Stimulated activated CD8-positive, alpha-beta memory T cell treated with anti-CD3 and anti-CD28 coated beads, Interleukin-15, amount 100 ng/mL, for 48 hours (primary cell): ENCODE data around the gene BTBD7.

ENCODE experiments used
- DNase-seq, 2 donors: peaks; one replicate each; pipeline ENCODE4 v3.0.0-alpha.2; 2020; ENCODE audit warnings: low read depth in 2 of 2

Gene BTBD7

DNA sequence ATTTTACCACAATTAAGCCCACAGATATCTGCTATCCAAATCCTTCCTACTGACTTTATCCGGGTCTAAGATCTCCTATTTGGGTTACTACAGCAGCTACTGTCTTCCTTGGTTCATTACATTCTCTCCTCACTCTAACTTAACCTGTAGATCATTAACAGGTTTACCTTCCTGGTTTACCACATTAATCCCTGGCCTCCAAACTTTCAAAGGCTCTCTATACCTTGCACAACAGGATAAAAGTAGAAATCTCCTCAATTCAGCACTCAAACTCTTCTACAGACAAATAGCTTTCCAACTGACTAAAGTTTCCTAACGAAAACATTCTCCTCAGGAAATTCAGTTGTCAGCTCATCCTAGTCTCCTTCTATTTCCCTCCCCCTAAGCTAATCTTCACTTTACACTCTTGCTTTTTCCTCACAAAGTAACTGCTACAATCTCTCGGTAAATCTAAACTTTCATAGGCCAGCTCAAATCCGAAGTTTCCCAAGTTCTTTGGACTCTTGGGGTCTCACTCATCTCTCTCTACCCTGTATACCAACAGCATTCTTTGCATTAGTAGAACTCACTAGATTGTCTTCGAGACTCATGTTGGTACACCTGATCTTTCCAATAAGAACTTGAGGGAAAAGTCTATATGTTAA lies 2.7 kb downstream of the BTBD7 start:
- DNase-seq = no peak

DNA sequence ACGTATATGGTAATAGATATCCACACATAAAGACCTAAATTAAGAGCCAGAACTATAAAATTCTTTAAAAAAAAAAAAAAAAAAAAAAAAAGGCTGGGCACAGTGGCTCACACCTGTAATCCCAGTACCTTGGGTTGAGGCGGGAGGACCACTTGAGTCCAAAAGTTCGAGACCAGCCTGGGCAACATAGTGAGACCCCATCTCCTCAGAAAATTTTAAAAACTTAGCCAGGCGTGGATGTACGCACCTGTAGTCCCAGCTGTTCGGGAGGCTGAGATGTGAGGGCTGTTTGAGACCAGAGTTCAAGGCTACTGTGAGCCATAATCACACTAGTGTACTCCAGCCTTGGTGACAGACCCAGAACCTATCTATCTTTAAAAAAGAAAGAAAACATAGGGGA lies 4.3 kb downstream of the BTBD7 start:
- DNase-seq = no peak

DNA sequence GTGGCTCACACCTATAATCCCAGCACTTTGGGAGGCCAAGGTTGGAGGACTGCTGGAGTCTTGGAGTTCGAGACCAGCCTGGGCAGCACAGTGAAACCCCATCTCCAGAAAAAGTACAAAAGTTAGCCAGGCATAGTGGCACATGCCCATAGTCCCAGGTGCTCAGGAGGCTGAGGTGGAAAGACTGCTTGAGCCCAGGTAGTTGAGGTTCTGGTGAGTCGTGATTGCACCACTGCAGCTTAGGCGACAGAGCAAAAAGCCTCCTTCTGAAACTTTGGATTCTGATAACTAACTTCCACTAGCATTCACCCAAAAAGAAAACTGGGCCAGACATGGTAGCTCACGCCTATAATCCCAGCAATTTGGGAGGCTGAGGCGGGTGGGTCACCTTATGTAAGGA lies 6.6 kb downstream of the BTBD7 start:
- DNase-seq = no peak

DNA sequence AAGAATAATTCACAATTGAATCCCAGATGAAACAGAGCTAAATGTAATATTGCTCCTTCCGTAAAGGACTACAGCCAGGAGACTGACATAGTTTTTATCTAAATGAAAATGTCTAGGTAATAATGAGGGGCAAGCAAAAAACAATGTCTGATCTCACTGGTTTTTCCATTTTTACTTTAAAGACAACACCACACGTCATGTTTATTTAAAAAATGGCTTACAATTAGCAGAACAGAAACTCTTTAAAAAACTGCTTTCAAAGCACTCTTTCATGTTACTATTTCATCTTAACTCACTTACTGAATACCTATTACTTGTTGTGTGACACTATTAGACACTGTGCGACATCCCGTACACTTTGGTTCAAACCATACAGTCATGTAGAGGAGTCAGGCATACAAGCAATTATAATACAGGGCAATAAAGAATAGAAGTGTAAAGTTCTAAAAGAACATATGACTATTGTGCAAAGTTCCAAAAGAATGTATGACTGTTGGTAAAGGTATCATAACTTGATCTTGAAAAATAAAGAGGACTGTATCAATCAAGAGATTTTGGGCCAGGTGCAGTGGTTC lies 9.1 kb downstream of the BTBD7 start:
- DNase-seq = no peak

DNA sequence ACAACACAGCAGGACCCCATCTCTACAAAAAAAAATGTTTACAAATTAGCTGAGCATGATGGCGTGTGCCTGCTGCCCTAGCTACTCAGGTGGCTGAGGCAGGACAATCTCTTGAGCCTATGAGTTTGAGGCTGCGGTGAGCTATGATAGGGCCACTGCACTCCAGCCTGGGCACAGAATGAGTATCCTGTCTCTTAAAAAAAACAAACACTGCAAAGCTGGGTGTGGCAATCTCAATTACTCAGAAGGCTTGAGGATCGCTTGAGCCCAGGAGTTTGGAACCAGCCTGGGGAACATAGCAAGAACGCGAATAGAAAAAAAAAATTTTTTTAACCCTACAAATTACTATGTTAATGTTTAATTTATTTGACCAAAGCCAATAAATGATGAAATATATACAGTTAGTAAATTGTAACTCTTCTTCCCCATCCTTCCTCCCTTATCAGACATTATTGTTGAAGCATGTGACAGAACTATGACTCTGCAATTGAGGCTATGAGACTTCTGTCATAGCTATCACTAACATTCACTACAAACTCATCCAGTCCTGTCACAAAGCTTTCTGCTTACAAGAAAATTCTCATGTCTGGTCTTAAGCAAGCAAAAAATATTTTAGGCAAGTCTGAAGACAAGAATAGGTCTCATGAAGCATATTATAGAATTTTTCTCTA lies 9.8 kb downstream of the BTBD7 start:
- DNase-seq = no peak

DNA sequence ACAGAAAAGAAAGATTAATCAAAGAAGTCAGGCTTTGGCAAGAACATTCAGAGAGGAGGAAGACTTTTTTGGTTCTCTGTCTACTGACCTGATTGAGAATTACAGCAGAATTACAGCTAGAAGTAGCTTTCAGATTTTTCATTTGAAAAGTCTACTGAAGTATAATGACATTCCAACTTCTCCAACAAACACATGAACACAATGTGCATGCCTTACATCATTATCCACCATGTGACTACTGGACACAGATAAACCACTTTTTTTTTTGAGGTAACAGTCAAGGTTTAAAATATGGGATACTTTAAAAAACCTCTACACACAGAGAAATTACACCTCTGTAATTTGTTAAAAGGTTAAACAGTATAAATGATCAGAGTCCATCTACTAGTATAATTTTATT lies 12.3 kb downstream of the BTBD7 start:
- no peak for DNase-seq

DNA sequence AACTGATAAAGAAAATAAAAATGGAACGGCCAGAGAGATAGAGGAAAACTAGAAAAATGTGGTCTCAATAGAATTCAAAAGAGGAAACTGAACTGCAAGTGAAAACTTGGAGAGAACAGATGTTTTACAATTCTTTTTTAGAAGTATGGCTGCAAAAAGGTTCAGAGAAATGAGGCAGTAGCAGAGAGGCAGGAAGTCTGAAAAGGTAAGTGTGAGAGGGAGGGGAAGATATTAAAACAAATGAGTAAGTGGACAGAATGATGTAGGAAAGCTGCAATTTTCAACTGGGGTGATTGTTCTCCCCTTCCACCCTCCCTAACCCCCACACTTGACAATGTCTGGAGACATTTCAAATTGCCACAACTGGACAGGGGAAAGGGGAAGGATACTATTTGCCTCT lies 12.9 kb downstream of the BTBD7 start:
- no peak for DNase-seq

- DNase-seq = no peak
Measured at GRCh38 chr14:93319494-93319893, 13.3 kb downstream of the BTBD7 start.

- no peak for DNase-seq
Measured at GRCh38 chr14:93318927-93319326, 13.9 kb downstream of the BTBD7 start.

GRCh38 chr14:93317875-93318807 lies 14.7 kb downstream of the BTBD7 start:
- DNase-seq = no peak

- DNase-seq = no peak
Measured at GRCh38 chr14:93317210-93317874, 15.5 kb downstream of the BTBD7 start.

GRCh38 chr14:93316716-93317115 lies 16.1 kb downstream of the BTBD7 start:
- DNase-seq = no peak

- DNase-seq = no peak
Measured at GRCh38 chr14:93315575-93315974, 17.3 kb downstream of the BTBD7 start.

- no peak for DNase-seq
Measured at GRCh38 chr14:93311082-93311481, 21.8 kb downstream of the BTBD7 start.

DNA sequence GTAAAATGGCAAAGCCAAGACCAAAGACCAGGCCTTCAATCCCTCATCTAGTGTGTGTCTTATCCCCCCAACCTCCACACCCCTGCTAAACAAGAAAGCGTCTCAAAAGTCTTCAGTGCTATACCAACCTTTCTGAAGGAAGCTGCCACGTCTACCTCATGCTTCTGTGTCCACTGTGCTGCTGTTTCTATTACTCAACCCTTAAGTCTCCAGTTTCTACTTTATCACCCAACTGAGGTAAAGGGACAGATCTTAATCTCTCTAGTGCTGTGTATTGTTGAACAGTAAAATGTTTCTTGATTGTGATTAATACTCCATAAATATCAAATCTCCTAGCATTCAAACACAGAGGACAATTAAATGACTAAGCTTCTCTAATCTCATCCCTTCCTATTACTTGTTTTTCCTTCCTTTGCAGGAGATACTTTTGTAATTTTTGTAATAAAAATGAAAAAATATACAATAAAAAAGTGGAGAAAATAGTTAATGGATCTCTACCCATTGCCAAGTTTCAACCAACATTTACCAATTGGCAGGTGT lies 23.3 kb downstream of the BTBD7 start:
- DNase-seq = no peak

DNA sequence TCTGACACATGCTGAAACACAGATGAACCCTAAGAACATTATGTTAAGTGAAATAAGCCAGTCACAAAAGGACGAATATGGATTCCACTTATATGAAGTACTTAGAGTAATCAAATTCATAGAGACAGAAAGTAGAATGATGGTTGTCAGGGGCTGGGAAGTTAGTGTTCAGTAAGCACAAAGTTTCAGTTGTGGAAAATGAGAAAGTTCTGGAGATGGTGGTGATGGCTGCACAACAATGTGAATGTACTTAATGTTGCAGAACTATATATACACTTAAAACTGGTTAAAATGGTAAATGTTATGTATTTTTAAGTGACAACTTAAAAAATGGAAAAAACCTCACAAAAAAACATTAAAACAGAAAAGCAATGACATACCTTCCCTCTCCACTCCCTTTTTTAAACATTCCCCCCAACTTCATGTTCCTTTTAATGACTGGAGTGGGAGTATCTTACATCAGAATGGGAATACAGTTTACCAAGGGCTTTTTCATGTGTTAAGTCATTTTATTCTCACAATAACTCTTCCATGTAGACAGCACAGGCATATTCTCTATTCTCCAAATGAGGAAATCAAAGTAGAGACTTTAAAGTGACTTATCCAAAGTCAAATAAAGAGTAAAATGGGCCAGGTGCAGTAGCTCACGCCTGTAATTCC lies 24.0 kb downstream of the BTBD7 start:
- no peak for DNase-seq

GRCh38 chr14:93306812-93307211 lies 26.0 kb downstream of the BTBD7 start:
- DNase-seq = no peak

DNA sequence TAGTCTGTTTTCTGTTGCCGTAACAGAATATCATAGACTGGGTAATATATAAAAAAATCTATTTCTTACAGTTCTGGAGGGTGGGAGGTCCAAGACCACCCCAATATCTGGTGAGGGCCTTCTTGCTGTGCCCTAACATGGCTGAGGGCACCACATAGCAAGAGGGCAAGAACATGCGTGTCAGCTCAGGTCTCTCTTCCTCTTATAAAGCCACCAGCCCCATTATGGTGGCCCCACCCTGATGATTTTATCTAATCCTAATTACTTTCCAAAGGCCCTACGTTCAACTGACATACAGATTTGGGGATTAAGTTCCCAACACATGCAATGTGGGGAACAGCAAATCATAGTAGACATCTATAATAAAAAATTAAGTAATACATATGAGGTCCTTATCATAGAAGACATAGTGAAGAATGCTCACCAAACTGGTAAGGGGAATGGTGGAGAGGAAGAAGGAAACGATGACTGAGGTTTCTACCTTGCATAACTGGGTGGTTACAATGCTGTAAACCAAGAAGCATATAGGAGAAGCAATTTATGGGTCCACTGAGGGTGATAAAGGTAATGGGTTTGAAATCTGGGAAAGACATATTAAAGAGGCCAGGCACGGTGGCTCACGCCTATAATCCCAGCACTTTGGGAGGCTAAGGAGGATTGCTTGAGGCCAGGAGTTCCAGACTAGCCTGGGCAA lies 27.0 kb downstream of the BTBD7 start:
- DNase-seq = no peak

- DNase-seq = no peak
Measured at GRCh38 chr14:93304771-93305170, 28.1 kb downstream of the BTBD7 start.

- no peak for DNase-seq
Measured at GRCh38 chr14:93303659-93304058, 29.2 kb downstream of the BTBD7 start.
